NCI-H748 treated with DMSO at 0.1 percent for 48 hours (cell line): ENCODE measurements around the gene DBX2.
"Not testable (repeated sequence)": the region's sequence is repeated elsewhere in the genome, so short reads cannot be mapped to it uniquely, and the experiment has no call there.

Source experiments
- DNase-seq: peaks from one replicate; lab custom pipeline; 2025; lab: John Stamatoyannopoulos, UW

The DBX2 gene

GRCh38 chr12:45010059-45010458 lies 40.8 kb downstream of the DBX2 start:
- no peak for DNase-seq

- no peak for DNase-seq
These were observed 42.7 kb downstream of the DBX2 start for GRCh38 chr12:45008211-45008610.

- DNase-seq, result no peak
These were observed 51.5 kb downstream of the DBX2 start for GRCh38 chr12:44999355-44999754.

- DNase-seq, result no peak
These were observed 57.7 kb downstream of the DBX2 start for GRCh38 chr12:44993161-44993560.

GRCh38 chr12:44984863-44985262 lies 66.0 kb downstream of the DBX2 start:
- not testable (repeated sequence) for DNase-seq

- DNase-seq, result no peak
These were observed 71.0 kb downstream of the DBX2 start for GRCh38 chr12:44979918-44980317.

- DNase-seq, result no peak
These were observed 74.7 kb downstream of the DBX2 start for GRCh38 chr12:44976246-44976645.

- no peak for DNase-seq
These were observed 78.0 kb downstream of the DBX2 start for GRCh38 chr12:44972746-44973421.

- no peak for DNase-seq
These were observed 81.9 kb downstream of the DBX2 start for GRCh38 chr12:44968965-44969364.
